Heart left ventricle (tissue), 16 donors: ENCODE data around the gene MRPS34. TPM values are rescaled to one million over a fixed set of nuclear protein-coding genes. Genes with fewer than 3 reads are reported as not detected.

Source experiments
- ATAC-seq, 4 donors: fragments of 200-7000 bp; cut with Tn5 transposase; one replicate each; pipeline ENCODE4 v1.9.1; 2020 to 2022; ENCODE audit warnings: moderate library complexity in 4 of 4, mild to moderate bottlenecking in 3 of 4, moderate number of reproducible peaks in 1 of 4
- DNase-seq, 5 donors: peaks; one replicate each; pipeline ENCODE4 v3.0.0-alpha.2; 2020
- H3K27ac ChIP-seq, 12 donors: fragments of 200-600 bp; sonication (generic) in 4 of 12; one replicate each; pipeline versions ENCODE4 v1.5.0 to v1.8.0; 2016 to 2022; ENCODE audit warnings: mild to moderate bottlenecking in 2 of 12
- H3K27me3 ChIP-seq, 9 donors: fragments of 200-600 bp; sonication (generic) in 2 of 9; one replicate each; pipeline versions ENCODE4 v1.5.1 to v1.8.0; 2016 to 2022; ENCODE audit warnings: mild to moderate bottlenecking in 3 of 9
- H3K36me3 ChIP-seq, 9 donors: fragments of 200-600 bp; sonication (generic) in 2 of 9; one replicate each; pipeline versions ENCODE4 v1.5.0 to v1.8.0; 2018 to 2022; ENCODE audit warnings: mild to moderate bottlenecking in 2 of 9
- H3K4me1 ChIP-seq, 12 donors: fragments of 200-600 bp; sonication (generic) in 4 of 12; one replicate each; pipeline versions ENCODE4 v1.5.0 to v1.8.0; 2016 to 2022; ENCODE audit warnings: mild to moderate bottlenecking in 3 of 12
- H3K4me3 ChIP-seq, 12 donors: fragments of 200-600 bp; sonication (generic) in 4 of 12; one replicate each; pipeline versions ENCODE4 v1.5.0 to v1.8.0; 2017 to 2022; ENCODE audit warnings: mild to moderate bottlenecking in 9 of 12, moderate library complexity in 4 of 12
- H3K9me3 ChIP-seq, 12 donors: fragments of 200-600 bp; sonication (generic) in 4 of 12; one replicate each; pipeline versions ENCODE4 v1.5.0 to v1.8.0; 2016 to 2022; ENCODE audit warnings: mild to moderate bottlenecking in 1 of 12
- POLR2A ChIP-seq, 2 donors: fragments of 450-650 bp; IDR thresholded peaks; one replicate each; pipeline ENCODE4 v1.6.1; 2017; ENCODE audit warnings: antibody characterized with exemption in 2 of 2, mild to moderate bottlenecking in 2 of 2, moderate library complexity in 2 of 2
- WGBS, 4 donors: extraction: QIAGEN DNeasy Blood & Tissue Kit in 2 of 4; methylation state at CpG; one replicate each; pipeline versions ENCODE4 v1.1.5 to v1.1.7; 2013 to 2018; 5-methylcytosine and 5-hydroxymethylcytosine counted together
- intact Hi-C, 10 donors: fragments of 100-400 bp; cut with DNase I; formaldehyde crosslinking; loops; one replicate each; pipeline versions ENCODE4 v1.11.1 to v1.14.2; 2022
- polyA plus RNA-seq, 2 donors: library from polyadenylated mRNA; stranded (reverse); fragments of 200-250 nt; gene quantifications; one replicate each; pipeline ENCODE4 v1.2.3, GENCODE V29; 2013
- total RNA-seq, 9 donors: library from RNA; depleted of rRNA in 2 of 9; stranded (reverse); fragments of >200 nt in 2 of 9; fragmentation: NEBNext Ultra II Directional in 3 of 9; extraction: Animal tissue kit (Norgen Biotek cat#: 25700) in 3 of 9; gene quantifications; one replicate each; pipeline versions ENCODE4 v1.1.0 to v1.2.4, GENCODE V29; 2016 to 2023
- TF ChIP-seq, protein P1 (sequence below), 12 donors: fragments of 200-600 bp; sonication (generic) in 4 of 12; IDR thresholded peaks; one replicate each; pipeline versions ENCODE4 v1.5.0 to v1.8.0; 2018 to 2022; ENCODE audit warnings: antibody characterized with exemption in 12 of 12, mild to moderate bottlenecking in 5 of 12
- donor health status: ischemic (EF 13 %, LVEDD 7.1; RV severe dilation, severe dysfunction).
- donor health status: healthy with polysubstance abuse.
- donor health status: DM: no; HTN: yes; CAD: no.
- donor health status: DM: no; HTN: no; CAD: no.
- donor health status: ischemic (EF 25% LVEDD 6.9; RV normal size, moderate dysfunction).
- donor health status: ischemic (EF 25% LVEDD 5.7; RV mildly dilated, moderate dysfunction).
- donor health status: healthy.
- donor health status: DM: yes; HTN: yes; CAD: no.
- donor health status: ischemic (EF 35%, LVEDD 5.7; RV mildly dilated, moderate dysfunction).
- donor health status: nonischemic (EF 11% LVEDD 7.7; RV severe dilation, severe dysfunction).
- donor health status: DM: yes; HTN: yes; CAD: no.
- donor health status: PGD.
- donor health status: ischemic (EF 29% LVEDD 5.4; RV normal size, mild dysfunction).
- donor health status: nonischemic (EF 23%, LVEDD 6.1; RV moderate dilation, normal function).

Gene MRPS34
- total and polyA plus RNA-seq, 11 donors, result 58.0 to 123 (median 81.8) TPM

DNA sequence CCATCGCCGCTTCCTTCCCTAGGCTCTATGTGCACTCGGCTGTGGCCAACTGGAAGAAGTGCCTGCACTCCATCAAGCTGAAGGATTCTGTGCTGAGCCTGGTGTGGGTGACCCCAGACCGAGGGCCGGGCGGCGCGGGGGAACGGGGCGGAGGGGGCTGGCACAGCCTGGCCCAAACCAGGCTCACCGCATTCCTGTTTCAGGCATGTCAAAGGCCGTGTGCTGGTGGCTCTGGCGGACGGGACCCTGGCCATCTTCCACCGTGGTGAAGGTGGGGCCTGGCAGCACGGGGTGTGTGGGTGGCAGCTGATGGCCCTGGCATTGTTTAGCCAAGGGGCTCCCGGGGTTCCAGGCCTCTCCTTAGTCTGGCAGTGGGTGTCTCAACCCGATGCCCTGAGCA, 6.2 kb downstream of the MRPS34 start:
- Histone ChIP-seq H3K27me3 (no peaks in the 10 kb centered on the region), H3K36me3 (peaks cover 0 to 78% (median 68%) of the 10 kb centered on the region in 9 donors), H3K27ac (no peak overlapping the region), H3K9me3 (no peaks in the 10 kb centered on the region), H3K4me1 (peaks cover 2 to 17% (median 12%) of the 10 kb centered on the region in 12 donors), H3K4me3 (no peak overlapping the region)
- intact Hi-C loops, result no loop called here
- DNase-seq (no peak), ATAC-seq (no peak)
- 91 to 94% (median 92%) methylated on average over 3 to 18 of the region's 18 CpGs; no CpG with 5 or more reads in 1 of the 4 donors for WGBS, 4 donors
- TF ChIP-seq POLR2A (IDR thresholded peaks at IDR 0.05), result no peak
- TF ChIP-seq, protein P1, sequence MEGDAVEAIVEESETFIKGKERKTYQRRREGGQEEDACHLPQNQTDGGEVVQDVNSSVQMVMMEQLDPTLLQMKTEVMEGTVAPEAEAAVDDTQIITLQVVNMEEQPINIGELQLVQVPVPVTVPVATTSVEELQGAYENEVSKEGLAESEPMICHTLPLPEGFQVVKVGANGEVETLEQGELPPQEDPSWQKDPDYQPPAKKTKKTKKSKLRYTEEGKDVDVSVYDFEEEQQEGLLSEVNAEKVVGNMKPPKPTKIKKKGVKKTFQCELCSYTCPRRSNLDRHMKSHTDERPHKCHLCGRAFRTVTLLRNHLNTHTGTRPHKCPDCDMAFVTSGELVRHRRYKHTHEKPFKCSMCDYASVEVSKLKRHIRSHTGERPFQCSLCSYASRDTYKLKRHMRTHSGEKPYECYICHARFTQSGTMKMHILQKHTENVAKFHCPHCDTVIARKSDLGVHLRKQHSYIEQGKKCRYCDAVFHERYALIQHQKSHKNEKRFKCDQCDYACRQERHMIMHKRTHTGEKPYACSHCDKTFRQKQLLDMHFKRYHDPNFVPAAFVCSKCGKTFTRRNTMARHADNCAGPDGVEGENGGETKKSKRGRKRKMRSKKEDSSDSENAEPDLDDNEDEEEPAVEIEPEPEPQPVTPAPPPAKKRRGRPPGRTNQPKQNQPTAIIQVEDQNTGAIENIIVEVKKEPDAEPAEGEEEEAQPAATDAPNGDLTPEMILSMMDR (IDR thresholded peaks at IDR 0.05), result no peak

DNA sequence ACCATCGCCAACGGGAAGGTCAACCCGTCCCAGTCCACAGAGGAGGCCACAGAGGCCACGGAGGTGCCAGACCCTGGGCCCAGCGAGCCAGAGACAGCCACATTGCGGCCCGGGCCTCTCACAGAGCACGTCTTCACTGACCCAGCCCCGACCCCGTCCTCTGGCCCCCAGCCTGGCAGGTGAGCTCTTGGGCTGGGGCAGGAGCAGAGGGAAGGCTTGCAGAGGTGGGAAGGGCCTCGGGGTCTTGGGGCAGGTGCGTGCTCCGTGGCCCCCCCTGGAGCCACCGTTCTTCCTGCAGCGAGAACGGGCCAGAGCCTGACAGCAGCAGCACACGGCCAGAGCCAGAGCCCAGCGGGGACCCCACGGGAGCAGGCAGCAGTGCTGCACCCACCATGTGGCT, 6.7 kb downstream of the MRPS34 start:
- no peak for ATAC-seq
- H3K36me3 ChIP-seq, result peaks cover 0 to 83% (median 70%) of the 10 kb centered on the region in 9 donors

DNA sequence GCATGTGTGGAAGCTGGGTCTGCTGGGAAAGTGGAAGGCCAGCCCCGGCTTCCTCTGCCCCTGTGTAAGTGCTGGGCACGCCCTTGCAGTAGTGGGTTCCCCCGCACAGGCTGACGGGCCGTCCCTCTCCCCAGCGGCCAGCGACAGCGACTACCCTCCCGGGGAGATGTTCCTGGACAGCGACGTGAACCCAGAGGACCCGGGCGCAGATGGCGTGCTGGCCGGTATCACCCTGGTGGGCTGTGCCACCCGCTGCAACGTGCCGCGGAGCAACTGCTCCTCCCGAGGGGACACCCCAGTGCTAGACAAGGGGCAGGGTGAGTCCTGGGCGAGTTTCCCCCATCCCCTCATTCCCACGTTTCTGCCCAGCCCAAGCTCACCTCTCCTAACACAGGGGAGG, 7.1 kb downstream of the MRPS34 start:
- Histone ChIP-seq H3K27me3 (no peaks in the 10 kb centered on the region), H3K36me3 (peaks cover 0 to 87% (median 74%) of the 10 kb centered on the region in 9 donors), H3K27ac (no peak overlapping the region), H3K9me3 (no peaks in the 10 kb centered on the region), H3K4me1 (peaks cover 2 to 14% (median 11%) of the 10 kb centered on the region in 12 donors), H3K4me3 (no peak overlapping the region)
- intact Hi-C loops, result no loop called here
- ATAC-seq (no peak), DNase-seq (no peak)
- no peak for TF ChIP-seq POLR2A (IDR thresholded peaks at IDR 0.05)
- TF ChIP-seq, protein P1 (IDR thresholded peaks at IDR 0.05), result no peak
- WGBS, 4 donors, result 91 to 99% (median 94%) methylated on average over 10 to 22 of the region's 22 CpGs

More for the DNA sequence above, 6.7 kb downstream of the MRPS34 start:
- DNase-seq, result no peak
- TF ChIP-seq POLR2A (IDR thresholded peaks at IDR 0.05), result no peak
- TF ChIP-seq, protein P1 (IDR thresholded peaks at IDR 0.05), result no peak
- H3K27ac ChIP-seq, result no peak overlapping the region
- H3K4me3 ChIP-seq, result no peak overlapping the region
- intact Hi-C loops, result no loop called here
- peaks cover 2 to 15% (median 11%) of the 10 kb centered on the region in 12 donors for H3K4me1 ChIP-seq
- H3K27me3 ChIP-seq, result no peaks in the 10 kb centered on the region
- no peaks in the 10 kb centered on the region for H3K9me3 ChIP-seq
- WGBS, 4 donors, result 93 to 94% (median 93%) methylated on average over 13 to 19 of the region's 19 CpGs

- Histone ChIP-seq H3K4me1 (peaks cover 0 to 5% (median 2%) of the 10 kb centered on the region in 12 donors), H3K27me3 (no peaks in the 10 kb centered on the region), H3K9me3 (no peaks in the 10 kb centered on the region), H3K36me3 (peaks cover 0 to 95% (median 82%) of the 10 kb centered on the region in 9 donors), H3K4me3 (no peak overlapping the region), H3K27ac (no peak overlapping the region)
- intact Hi-C loops, result no loop called here
- no peak for ATAC-seq
- WGBS, 4 donors, result 93 to 94% (median 93%) methylated on average over 12 to 21 of the region's 21 CpGs
- no peak for TF ChIP-seq POLR2A (IDR thresholded peaks at IDR 0.05)
- no peak for DNase-seq
Measured at GRCh38 chr16:1764971-1765370, 8.0 kb downstream of the MRPS34 start.
